K562 (cell line): ENCODE data around the gene YPEL5. TPM values are rescaled to one million over a fixed set of nuclear protein-coding genes. Genes with fewer than 3 reads are reported as not detected.

Experiments
- CEBPG ChIP-seq, 3 experiments: fragments of 200-800 bp in 1 of 3; sonication (Bioruptor generic) in 1 of 3; sonication (generic) in 1 of 3; formaldehyde crosslinking in 1 of 3; IDR thresholded peaks in 2 of 3; conservative IDR thresholded peaks in 1 of 3; 2 replicates each; pipeline versions ENCODE4 v1.6.1 to v1.8.0; 2016 to 2022; ENCODE audit warnings: missing compliant biosample characterization in 2 of 3, missing genetic modification characterization in 2 of 3, mild to moderate bottlenecking in 1 of 3, missing genetic modification reagents in 1 of 3
- MBD2 ChIP-seq: sonication (generic); IDR thresholded peaks from 2 replicates; pipeline ENCODE4 v1.6.1; 2016; ENCODE audit warnings: low read depth, borderline replicate concordance
- NR3C1 ChIP-seq: sonication (generic); formaldehyde crosslinking; IDR thresholded peaks from 2 replicates; pipeline ENCODE4 v1.8.1; 2022; ENCODE audit warnings: missing genetic modification reagents
- RBM34 ChIP-seq: fragments of 200-400 bp; formaldehyde crosslinking; IDR thresholded peaks from 2 replicates; pipeline ENCODE4 v1.6.1; 2018; ENCODE audit warnings: low read length, borderline replicate concordance; ENCODE audit not compliant: insufficient read depth
- RNF2 ChIP-seq: sonication (generic); IDR thresholded peaks from 2 replicates; pipeline ENCODE4 v1.6.1; 2016
- SRSF1 ChIP-seq: fragments of 200-400 bp; formaldehyde crosslinking; IDR thresholded peaks from 2 replicates; pipeline ENCODE4 v1.6.1; 2017; ENCODE audit warnings: mild to moderate bottlenecking, low read depth, low read length, moderate library complexity
- STAG1 ChIP-seq: sonication (generic); formaldehyde crosslinking; IDR thresholded peaks from 2 replicates; pipeline ENCODE4 v1.5.0; 2020; ENCODE audit warnings: missing genetic modification reagents, borderline replicate concordance
- TEAD4 ChIP-seq, 2 experiments: sonication (generic) in 1 of 2; formaldehyde crosslinking in 1 of 2; IDR thresholded peaks; 2 replicates each; pipeline versions ENCODE4 v1.6.1 to v1.8.0; 2012 to 2022; ENCODE audit warnings: borderline replicate concordance in 1 of 2, inconsistent platforms in 1 of 2, low read length in 1 of 2, mild to moderate bottlenecking in 1 of 2, missing genetic modification reagents in 1 of 2
- ZFP36 ChIP-seq: fragments of 150-350 bp; IDR thresholded peaks from 2 replicates; pipeline ENCODE4 v1.6.1; 2018; ENCODE audit warnings: low read length, low read depth; ENCODE audit not compliant: partially characterized antibody
- ZNF609 ChIP-seq: sonication (generic); formaldehyde crosslinking; IDR thresholded peaks from 2 replicates; pipeline ENCODE4 v1.8.1; 2023; ENCODE audit warnings: missing genetic modification reagents, mild to moderate bottlenecking, borderline replicate concordance
- ZNF785 ChIP-seq: fragments of 250-450 bp; sonication (Bioruptor Pico); IDR thresholded peaks from 2 replicates; pipeline ENCODE4 v1.4.0; 2020; ENCODE audit warnings: mild to moderate bottlenecking
- polyA plus RNA-seq, 8 experiments: library from polyadenylated mRNA; depleted of rRNA in 4 of 8; stranded (reverse) in 5 of 8; unstranded in 3 of 8; fragments of >200 nt; fragmentation: Nextera tagmentation in 2 of 8; fragmentation: Illumina TruSeq in 1 of 8; extraction: Ambion mirVana in 2 of 8; extraction: Trizol in 1 of 8; gene quantifications; 2 replicates each; pipeline versions ENCODE4 v1.2.1 to v1.2.3, GENCODE V29; 2011 to 2014; ENCODE audit warnings: inconsistent platforms in 1 of 8, missing spikeins in 1 of 8
- total RNA-seq, 7 experiments: library from RNA; depleted of rRNA in 6 of 7; stranded (reverse); fragments of >200 nt in 6 of 7; fragmentation: Illumina TruSeq in 2 of 7; extraction: Trizol in 2 of 7; gene quantifications; 2 replicates each; pipeline versions ENCODE4 v1.2.1 to v1.2.3, GENCODE V29; 2011 to 2021; ENCODE audit warnings: low replicate concordance in 1 of 7
- TF ChIP-seq, protein P1 (sequence below): fragments of 250-450 bp; sonication (Bioruptor Pico); IDR thresholded peaks from 2 replicates; pipeline ENCODE4 v1.8.0; 2021; ENCODE audit warnings: moderate library complexity, mild to moderate bottlenecking, inconsistent platforms

Gene YPEL5
- total and polyA plus RNA-seq, 9 of the 15 experiments (the other 6 are each of a cell fraction or from before 2014, with no cell fraction given), result 5.4 to 34.4 (median 12.3) TPM

GRCh38 chr2:30147715-30148610 lies 1.2 kb downstream of the YPEL5 start (continued):
- TF ChIP-seq ZNF609 (CRISPR knock-in tag), result no peak
- TF ChIP-seq NR3C1 (CRISPR knock-in tag), result no peak
- no peak for TF ChIP-seq ZNF785 (CRISPR knock-in tag)
- TF ChIP-seq, protein P1, sequence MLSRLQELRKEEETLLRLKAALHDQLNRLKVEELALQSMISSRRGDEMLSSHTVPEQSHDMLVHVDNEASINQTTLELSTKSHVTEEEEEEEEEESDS, result no peak
- TF ChIP-seq SRSF1, result no peak
- TF ChIP-seq RNF2, result no peak
- no peak for TF ChIP-seq TEAD4 (IDR thresholded peaks at IDR 0.05; ENCODE audit: low read length)
- TF ChIP-seq TEAD4 (CRISPR knock-in tag; IDR thresholded peaks at IDR 0.05; ENCODE audit: borderline replicate concordance), result no peak
- peak; percentile 19; the same call in 1 of the 2 replicates for TF ChIP-seq MBD2
- no peak for TF ChIP-seq STAG1
- TF ChIP-seq CEBPG (CRISPR knock-in tag; IDR thresholded peaks at IDR 0.05), result no peak
- no peak for TF ChIP-seq CEBPG (tag; conservative IDR thresholded peaks at IDR 0.05 in 1 of 2, IDR thresholded peaks at IDR 0.05 in 1 of 2)
- no peak for TF ChIP-seq RBM34
- no peak for TF ChIP-seq ZFP36
